GM12892 (cell line): ENCODE results near the gene HTR7.

ENCODE experiments used
- POLR2A ChIP-seq: IDR thresholded peaks from 2 replicates; pipeline ENCODE4 v1.6.1; 2011; ENCODE audit warnings: low read depth, low read length, control low read depth
- POLR2AphosphoS5 ChIP-seq: IDR thresholded peaks from 2 replicates; pipeline ENCODE4 v1.6.1; 2011; ENCODE audit warnings: low read depth, low read length, control low read depth
- TAF1 ChIP-seq: IDR thresholded peaks from 2 replicates; pipeline ENCODE4 v1.6.1; 2011; ENCODE audit warnings: low read depth, mild to moderate bottlenecking, control low read depth, low read length, borderline replicate concordance

DNA sequence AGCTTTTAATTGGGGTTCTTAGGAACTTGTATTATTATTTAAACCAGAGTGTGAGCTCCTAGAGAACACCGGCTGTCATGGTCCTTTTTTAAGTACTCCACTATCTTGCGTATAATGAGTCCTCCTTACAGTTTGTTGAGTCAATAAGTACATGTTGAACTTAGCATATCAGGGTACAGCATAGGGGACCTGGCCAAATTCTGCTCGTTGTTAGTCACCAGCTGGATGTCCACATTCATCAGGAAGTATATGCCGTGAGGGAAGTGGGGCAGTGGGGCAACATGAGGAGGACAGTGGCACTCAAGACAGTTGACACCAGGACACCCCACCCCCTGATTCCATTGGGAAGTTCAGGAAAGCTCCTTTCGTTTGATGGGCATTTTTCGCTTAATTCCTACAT, 30.5 kb upstream of the HTR7 start:
- no peak for TF ChIP-seq POLR2A
- TF ChIP-seq TAF1: no peak
- no peak for TF ChIP-seq POLR2AphosphoS5
